Naive thymus-derived CD4-positive, alpha-beta T cell (primary cell): ENCODE results near the gene SMARCA2. TPM values are rescaled to one million over a fixed set of nuclear protein-coding genes. Genes with fewer than 3 reads are reported as not detected.

ENCODE experiments used
- ATAC-seq: fragments of 150-1000 bp; cut with Tn5 transposase; 2 replicates; pipeline ENCODE4 v1.10.0; 2021; ENCODE audit warnings: mild to moderate bottlenecking, moderate library complexity
- CTCF ChIA-PET: fragments of 350-600 bp; sonication (Branson Sonifier 250); formaldehyde crosslinking; loops from one replicate; lab custom pipeline; 2021; ENCODE audit warnings: antibody characterized with exemption; lab: Charles Lee
- POLR2A ChIA-PET: fragments of 350-600 bp; sonication (Branson Sonifier 250); formaldehyde crosslinking; loops from one replicate; lab custom pipeline; 2021; ENCODE audit warnings: antibody characterized with exemption, inconsistent platforms; lab: Charles Lee
- DNase-seq, 9 donors: peaks; one replicate each; pipeline versions ENCODE4 v3.0.0 to v3.0.0-alpha.2; 2020 to 2022; ENCODE audit warnings: mixed read lengths in 1 of 9
- H3K27ac ChIP-seq: one replicate; pipeline ENCODE4 v1.7.0; 2013; ENCODE audit warnings: mild to moderate bottlenecking, low read depth, low read length, moderate library complexity
- H3K27me3 ChIP-seq, 2 donors: one replicate each; pipeline ENCODE4 v1.7.0; 2013; ENCODE audit warnings: low read length in 2 of 2, mild to moderate bottlenecking in 2 of 2, moderate library complexity in 2 of 2; ENCODE audit not compliant: control insufficient read depth in 2 of 2, insufficient read depth in 2 of 2
- H3K36me3 ChIP-seq, 3 experiments: 1 replicate in 2 of 3; 2 replicates in 1 of 3; pipeline ENCODE4 v1.7.0; 2013; ENCODE audit warnings: low read length in 3 of 3, mild to moderate bottlenecking in 3 of 3, moderate library complexity in 1 of 3; ENCODE audit not compliant: insufficient read depth in 3 of 3, control insufficient read depth in 2 of 3
- H3K4me1 ChIP-seq, 2 donors: one replicate each; pipeline ENCODE4 v1.7.0; 2013; ENCODE audit warnings: low read length in 2 of 2, mild to moderate bottlenecking in 2 of 2, moderate library complexity in 1 of 2; ENCODE audit not compliant: control insufficient read depth in 2 of 2, insufficient read depth in 2 of 2
- H3K4me3 ChIP-seq: 2 replicates; pipeline ENCODE4 v1.7.0; 2013; ENCODE audit warnings: mild to moderate bottlenecking, low read length
- H3K9me3 ChIP-seq, 3 experiments: 1 replicate in 2 of 3; 2 replicates in 1 of 3; pipeline ENCODE4 v1.7.0; 2013; ENCODE audit warnings: low read length in 3 of 3; ENCODE audit not compliant: control insufficient read depth in 2 of 3
- H3K27ac Mint-ChIP-seq, 9 donors: one replicate each; pipeline ENCODE4 v1.8.0; 2020 to 2022; ENCODE audit warnings: mixed read lengths in 9 of 9, mild to moderate bottlenecking in 8 of 9, moderate library complexity in 5 of 9, inconsistent platforms in 2 of 9
- H3K27me3 Mint-ChIP-seq, 5 donors: one replicate each; pipeline ENCODE4 v1.8.0; 2021 to 2022; ENCODE audit warnings: mixed read lengths in 5 of 5, mild to moderate bottlenecking in 1 of 5
- H3K36me3 Mint-ChIP-seq, 5 donors: one replicate each; pipeline ENCODE4 v1.8.0; 2020 to 2022; ENCODE audit warnings: mixed read lengths in 5 of 5, mild to moderate bottlenecking in 3 of 5, inconsistent platforms in 1 of 5
- H3K4me1 Mint-ChIP-seq, 7 donors: one replicate each; pipeline ENCODE4 v1.8.0; 2020 to 2022; ENCODE audit warnings: mixed read lengths in 7 of 7, mild to moderate bottlenecking in 3 of 7, inconsistent platforms in 1 of 7
- H3K4me3 Mint-ChIP-seq, 10 donors: one replicate each; pipeline ENCODE4 v1.8.0; 2020 to 2022; ENCODE audit warnings: mild to moderate bottlenecking in 10 of 10, mixed read lengths in 10 of 10, moderate library complexity in 6 of 10, inconsistent platforms in 2 of 10
- H3K9me3 Mint-ChIP-seq, 11 donors: one replicate each; pipeline ENCODE4 v1.8.0; 2020 to 2022; ENCODE audit warnings: mixed read lengths in 11 of 11, mild to moderate bottlenecking in 4 of 11, inconsistent platforms in 1 of 11, moderate library complexity in 1 of 11
- intact Hi-C, 2 donors: fragments of 100-400 bp; cut with micrococcal nuclease; formaldehyde crosslinking; loops; one replicate each; pipeline ENCODE4 v1.15.1; 2023
- polyA plus RNA-seq, 2 donors: library from polyadenylated mRNA; unstranded; fragments of 300-500 nt; fragmentation: Illumina TruSeq; gene quantifications; one replicate each; pipeline ENCODE4 v1.2.3, GENCODE V29; 2021
- total RNA-seq, 6 experiments: library from RNA in 5 of 6; stranded (reverse) in 5 of 6; gene quantifications; 1 replicate in 5 of 6; 2 replicates in 1 of 6; pipeline ENCODE4 v1.2.3 and lab custom pipeline; 2021 to 2026

The SMARCA2 gene
- total and polyA plus RNA-seq, 7 experiments from 2014 or later: 37.1 to 294 (median 256) TPM

DNA sequence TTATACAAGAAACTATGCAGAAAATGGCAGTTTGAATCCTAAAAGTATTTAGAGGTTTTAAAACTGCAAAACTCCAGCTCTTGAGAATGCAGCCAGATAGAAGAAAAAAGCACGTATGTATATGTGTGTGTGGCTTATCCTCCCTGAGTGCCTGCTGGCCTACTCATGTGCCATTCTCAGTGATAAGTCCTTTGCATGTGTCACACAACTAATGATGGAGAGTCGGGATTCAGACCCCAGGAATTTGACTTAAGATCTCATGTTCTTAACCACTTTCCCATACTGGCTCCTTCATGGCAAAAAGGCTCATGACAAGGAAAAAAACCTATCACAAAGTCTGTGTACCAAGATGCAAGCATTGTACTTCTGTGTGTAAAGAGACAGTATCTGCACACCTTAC lies 26.6 kb downstream of the SMARCA2 start:
- Histone ChIP-seq H3K4me1 (peaks cover 0 to 9% of the 10 kb centered on the region in 2 donors), H3K4me3 (no peak overlapping the region), H3K9me3 (no peaks in the 10 kb centered on the region), H3K27ac (no peak overlapping the region), H3K27me3 (no peaks in the 10 kb centered on the region), H3K36me3 (peaks cover 0 to 71% (median 12%) of the 10 kb centered on the region in 3 experiments)
- intact Hi-C loops: no loop called here
- H3K27ac Mint-ChIP-seq: peak overlapping the region in 8 of 9 donors; percentile 5 to 74 (median 43)
- DNase-seq: no peak
- H3K9me3 Mint-ChIP-seq: no peaks in the 10 kb centered on the region
- H3K27me3 Mint-ChIP-seq: no peaks in the 10 kb centered on the region
- peaks cover 6 to 64% (median 47%) of the 10 kb centered on the region in 5 donors for H3K36me3 Mint-ChIP-seq
- H3K4me3 Mint-ChIP-seq: no peak overlapping the region
- no peak for ATAC-seq
- ChIA-PET CTCF (no interaction called here), POLR2A (interaction anchor here (0.7 to 1.6 kb wide), 2 partner anchors 24 to 26 kb away, joined by 3 to 5 read pairs; partner anchors contain the start of gene SMARCA2)
- peaks cover 19 to 77% (median 67%) of the 10 kb centered on the region in 7 donors for H3K4me1 Mint-ChIP-seq

DNA sequence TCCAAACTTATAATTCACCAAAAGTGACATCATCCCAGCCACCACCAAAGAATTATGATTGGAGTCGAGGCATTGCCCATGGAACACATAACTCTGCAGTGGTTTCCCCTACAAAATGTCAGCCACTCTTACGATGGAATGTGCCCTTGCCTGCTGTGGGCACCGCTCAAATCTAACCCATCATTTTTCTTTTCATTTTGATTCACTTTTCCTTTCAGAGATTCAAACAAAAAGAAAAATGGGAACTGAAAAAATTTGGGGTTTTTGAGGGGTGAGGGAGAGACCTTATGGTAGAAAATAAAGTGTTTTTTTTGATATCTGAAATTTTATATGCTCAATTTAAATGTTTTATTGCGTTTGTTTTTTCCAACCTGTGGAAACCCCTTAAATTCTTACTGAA lies 28.1 kb downstream of the SMARCA2 start:
- peaks cover 0 to 62% (median 19%) of the 10 kb centered on the region in 3 experiments for H3K36me3 ChIP-seq
- H3K27me3 ChIP-seq: no peaks in the 10 kb centered on the region
- Mint-ChIP-seq H3K4me3 (peak overlapping the region in 2 of 10 donors; percentile 26 to 46), H3K36me3 (peaks cover 10 to 61% (median 50%) of the 10 kb centered on the region in 5 donors), H3K27ac (peak overlapping the region in 8 of 9 donors; percentile 41 to 83 (median 76)), H3K27me3 (no peaks in the 10 kb centered on the region), H3K9me3 (no peaks in the 10 kb centered on the region), H3K4me1 (peaks cover 17 to 73% (median 62%) of the 10 kb centered on the region in 7 donors)
- no peaks in the 10 kb centered on the region for H3K9me3 ChIP-seq
- intact Hi-C loops: no loop called here
- ChIA-PET POLR2A (no interaction called here), CTCF (interaction anchor here (1.4 kb wide), 1 partner anchor 12 kb away, joined by 4 read pairs; no protein-coding TSS in a partner anchor)
- no peak for ATAC-seq
- peaks cover 0 to 9% of the 10 kb centered on the region in 2 donors for H3K4me1 ChIP-seq
- H3K4me3 ChIP-seq: no peak overlapping the region
- DNase-seq: no peak
- no peak overlapping the region for H3K27ac ChIP-seq

- CTCF ChIA-PET: interaction anchor here (1.4 kb wide), 1 partner anchor 13 kb away, joined by 4 read pairs; no protein-coding TSS in a partner anchor
- peak overlapping the region in 4 of 10 donors; percentile 26 to 46 (median 41) for H3K4me3 Mint-ChIP-seq
- Histone ChIP-seq H3K4me3 (no peak overlapping the region), H3K36me3 (peaks cover 0 to 58% (median 19%) of the 10 kb centered on the region in 3 experiments), H3K27ac (no peak overlapping the region), H3K4me1 (peaks cover 0 to 9% of the 10 kb centered on the region in 2 donors), H3K27me3 (no peaks in the 10 kb centered on the region), H3K9me3 (no peaks in the 10 kb centered on the region)
- ATAC-seq (peak; percentile 31), DNase-seq (peak in 1 of 9 donors; percentile 16)
- POLR2A ChIA-PET: interaction anchor here (0.7 to 1.1 kb wide), 4 partner anchors 9 to 29 kb away, joined by 3 to 5 read pairs (median 4); partner anchors contain the start of gene SMARCA2
- H3K9me3 Mint-ChIP-seq: no peaks in the 10 kb centered on the region
- intact Hi-C loops: loop anchor here in 1 of 2 donors (1.0 kb wide), 1 partner anchor 9 kb away; no protein-coding TSS in a partner anchor
- H3K27me3 Mint-ChIP-seq: no peaks in the 10 kb centered on the region
- peaks cover 10 to 55% (median 48%) of the 10 kb centered on the region in 5 donors for H3K36me3 Mint-ChIP-seq
- H3K27ac Mint-ChIP-seq: peak overlapping the region; percentile 39 to 83 (median 80)
- H3K4me1 Mint-ChIP-seq: peaks cover 19 to 73% (median 62%) of the 10 kb centered on the region in 7 donors
These were observed 28.8 kb downstream of the SMARCA2 start for GRCh38 chr9:2043881-2044462.

- peaks cover 5 to 39% (median 31%) of the 10 kb centered on the region in 5 donors for H3K36me3 Mint-ChIP-seq
- ChIA-PET POLR2A (interaction anchor here (0.7 to 3.9 kb wide), 2 partner anchors 31 to 94 kb away, joined by 3 to 16 read pairs; partner anchors contain the start of gene SMARCA2), CTCF (no interaction called here)
- no peak overlapping the region for H3K27ac ChIP-seq
- H3K9me3 ChIP-seq: no peaks in the 10 kb centered on the region
- DNase-seq (no peak), ATAC-seq (no peak)
- no peaks in the 10 kb centered on the region for H3K9me3 Mint-ChIP-seq
- peak overlapping the region in 4 of 9 donors; percentile 27 to 83 (median 72) for H3K27ac Mint-ChIP-seq
- peaks cover 0 to 28% (median 7%) of the 10 kb centered on the region in 3 experiments for H3K36me3 ChIP-seq
- no peak overlapping the region for H3K4me3 ChIP-seq
- H3K4me3 Mint-ChIP-seq: no peak overlapping the region
- intact Hi-C loops: no loop called here
- H3K4me1 ChIP-seq: peaks cover 0 to 9% of the 10 kb centered on the region in 2 donors
- H3K27me3 Mint-ChIP-seq: no peaks in the 10 kb centered on the region
- H3K4me1 Mint-ChIP-seq: peaks cover 17 to 83% (median 74%) of the 10 kb centered on the region in 7 donors
- no peaks in the 10 kb centered on the region for H3K27me3 ChIP-seq
These were observed 32.1 kb downstream of the SMARCA2 start for GRCh38 chr9:2047144-2047671.

DNA sequence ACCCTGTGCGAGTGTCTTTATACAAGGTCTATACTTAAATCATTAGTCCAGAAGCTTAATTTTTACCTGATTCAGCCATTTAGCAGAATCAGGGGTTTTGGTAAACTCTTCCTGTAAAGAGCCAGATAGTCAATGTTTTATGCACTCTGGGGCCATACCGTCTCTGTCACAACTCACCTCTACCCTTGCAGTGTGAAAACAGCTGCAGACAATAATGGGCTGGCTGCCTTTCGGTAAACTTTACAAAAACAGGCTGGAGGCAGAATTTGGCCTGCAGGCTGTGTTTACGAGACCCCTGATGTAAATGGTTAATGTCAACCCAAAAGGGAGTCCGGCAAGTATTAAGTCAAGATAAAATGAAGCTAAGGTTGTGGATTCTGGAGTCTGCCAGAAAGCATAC lies 32.8 kb downstream of the SMARCA2 start:
- Mint-ChIP-seq H3K4me3 (no peak overlapping the region), H3K27ac (peak overlapping the region in 6 of 9 donors; percentile 27 to 83 (median 57)), H3K4me1 (peaks cover 18 to 84% (median 73%) of the 10 kb centered on the region in 7 donors), H3K9me3 (no peaks in the 10 kb centered on the region), H3K36me3 (peaks cover 5 to 36% (median 28%) of the 10 kb centered on the region in 5 donors), H3K27me3 (no peaks in the 10 kb centered on the region)
- Histone ChIP-seq H3K4me3 (no peak overlapping the region), H3K9me3 (no peaks in the 10 kb centered on the region), H3K36me3 (peaks cover 0 to 22% (median 7%) of the 10 kb centered on the region in 3 experiments), H3K4me1 (peaks cover 5 to 15% of the 10 kb centered on the region in 2 donors), H3K27ac (no peak overlapping the region), H3K27me3 (no peaks in the 10 kb centered on the region)
- POLR2A ChIA-PET: interaction anchor here (0.7 to 3.9 kb wide), 2 partner anchors 32 to 95 kb away, joined by 3 to 16 read pairs; partner anchors contain the start of gene SMARCA2
- CTCF ChIA-PET: no interaction called here
- intact Hi-C loops: no loop called here
- DNase-seq (no peak), ATAC-seq (no peak)

- H3K4me3 Mint-ChIP-seq: no peak overlapping the region
- no peaks in the 10 kb centered on the region for H3K9me3 Mint-ChIP-seq
- no peaks in the 10 kb centered on the region for H3K9me3 ChIP-seq
- H3K4me1 Mint-ChIP-seq: peaks cover 28 to 84% (median 73%) of the 10 kb centered on the region in 7 donors
- H3K27ac Mint-ChIP-seq: peak overlapping the region in 8 of 9 donors; percentile 17 to 93 (median 88)
- ChIA-PET CTCF (interaction anchor here (0.6 kb wide), 1 partner anchor 30 kb away, joined by 5 read pairs; no protein-coding TSS in a partner anchor), POLR2A (interaction anchor here (0.7 to 3.9 kb wide), 3 partner anchors 19 to 34 kb away, joined by 3 to 16 read pairs (median 3); partner anchors contain the start of gene SMARCA2)
- H3K4me3 ChIP-seq: no peak overlapping the region
- no peaks in the 10 kb centered on the region for H3K27me3 ChIP-seq
- ATAC-seq (no peak), DNase-seq (no peak)
- H3K36me3 Mint-ChIP-seq: peaks cover 5 to 33% (median 23%) of the 10 kb centered on the region in 5 donors
- H3K4me1 ChIP-seq: peaks cover 24 to 25% of the 10 kb centered on the region in 2 donors
- peaks cover 0 to 13% (median 7%) of the 10 kb centered on the region in 3 experiments for H3K36me3 ChIP-seq
- intact Hi-C loops: no loop called here
- no peaks in the 10 kb centered on the region for H3K27me3 Mint-ChIP-seq
- no peak overlapping the region for H3K27ac ChIP-seq
These were observed 35.1 kb downstream of the SMARCA2 start for GRCh38 chr9:2050236-2050635.
